ENCODE measurements around the gene KBTBD6.

DNA sequence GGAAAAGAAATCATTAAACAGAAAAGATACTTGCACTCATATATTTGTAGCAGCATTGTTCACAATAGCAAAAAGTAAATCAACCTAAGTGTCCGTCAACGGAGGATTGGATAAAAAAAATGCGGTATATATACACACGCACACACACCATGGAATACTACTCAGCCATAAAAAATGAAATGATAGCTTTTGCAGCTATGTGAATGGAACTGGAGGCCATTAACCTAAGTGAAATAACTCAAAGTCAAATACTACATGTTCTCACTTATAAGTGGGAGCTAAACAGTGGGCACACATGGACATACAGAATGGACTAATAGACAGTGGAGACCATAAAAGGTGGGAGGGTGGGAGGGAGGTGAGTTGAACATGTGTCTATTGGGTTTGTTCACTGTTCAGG lies 52.9 kb downstream of the KBTBD6 start:
- TF ChIP-seq, protein P1, sequence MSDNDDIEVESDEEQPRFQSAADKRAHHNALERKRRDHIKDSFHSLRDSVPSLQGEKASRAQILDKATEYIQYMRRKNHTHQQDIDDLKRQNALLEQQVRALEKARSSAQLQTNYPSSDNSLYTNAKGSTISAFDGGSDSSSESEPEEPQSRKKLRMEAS (IDR thresholded peaks at IDR 0.05; ENCODE audit: low read depth, low read length): no peak
- TF ChIP-seq, protein P2, sequence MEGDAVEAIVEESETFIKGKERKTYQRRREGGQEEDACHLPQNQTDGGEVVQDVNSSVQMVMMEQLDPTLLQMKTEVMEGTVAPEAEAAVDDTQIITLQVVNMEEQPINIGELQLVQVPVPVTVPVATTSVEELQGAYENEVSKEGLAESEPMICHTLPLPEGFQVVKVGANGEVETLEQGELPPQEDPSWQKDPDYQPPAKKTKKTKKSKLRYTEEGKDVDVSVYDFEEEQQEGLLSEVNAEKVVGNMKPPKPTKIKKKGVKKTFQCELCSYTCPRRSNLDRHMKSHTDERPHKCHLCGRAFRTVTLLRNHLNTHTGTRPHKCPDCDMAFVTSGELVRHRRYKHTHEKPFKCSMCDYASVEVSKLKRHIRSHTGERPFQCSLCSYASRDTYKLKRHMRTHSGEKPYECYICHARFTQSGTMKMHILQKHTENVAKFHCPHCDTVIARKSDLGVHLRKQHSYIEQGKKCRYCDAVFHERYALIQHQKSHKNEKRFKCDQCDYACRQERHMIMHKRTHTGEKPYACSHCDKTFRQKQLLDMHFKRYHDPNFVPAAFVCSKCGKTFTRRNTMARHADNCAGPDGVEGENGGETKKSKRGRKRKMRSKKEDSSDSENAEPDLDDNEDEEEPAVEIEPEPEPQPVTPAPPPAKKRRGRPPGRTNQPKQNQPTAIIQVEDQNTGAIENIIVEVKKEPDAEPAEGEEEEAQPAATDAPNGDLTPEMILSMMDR (IDR thresholded peaks at IDR 0.05; ENCODE audit: low read depth, low read length): no peak
- TF ChIP-seq MYC (IDR thresholded peaks at IDR 0.05; ENCODE audit: low read depth, low read length) (no peak), POLR2A (IDR thresholded peaks at IDR 0.05; ENCODE audit: extremely low read depth, insufficient read length) (no peak)
